Midbrain (tissue), 1 donor: Measurements from ENCODE around the gene HES2.
"Not testable (repeated sequence)": the region's sequence is repeated elsewhere in the genome, so short reads cannot be mapped to it uniquely, and the experiment has no call there.

Experiments
- DNase-seq: peaks from one replicate; lab custom pipeline; 2025; lab: John Stamatoyannopoulos, UW

The HES2 gene

DNA sequence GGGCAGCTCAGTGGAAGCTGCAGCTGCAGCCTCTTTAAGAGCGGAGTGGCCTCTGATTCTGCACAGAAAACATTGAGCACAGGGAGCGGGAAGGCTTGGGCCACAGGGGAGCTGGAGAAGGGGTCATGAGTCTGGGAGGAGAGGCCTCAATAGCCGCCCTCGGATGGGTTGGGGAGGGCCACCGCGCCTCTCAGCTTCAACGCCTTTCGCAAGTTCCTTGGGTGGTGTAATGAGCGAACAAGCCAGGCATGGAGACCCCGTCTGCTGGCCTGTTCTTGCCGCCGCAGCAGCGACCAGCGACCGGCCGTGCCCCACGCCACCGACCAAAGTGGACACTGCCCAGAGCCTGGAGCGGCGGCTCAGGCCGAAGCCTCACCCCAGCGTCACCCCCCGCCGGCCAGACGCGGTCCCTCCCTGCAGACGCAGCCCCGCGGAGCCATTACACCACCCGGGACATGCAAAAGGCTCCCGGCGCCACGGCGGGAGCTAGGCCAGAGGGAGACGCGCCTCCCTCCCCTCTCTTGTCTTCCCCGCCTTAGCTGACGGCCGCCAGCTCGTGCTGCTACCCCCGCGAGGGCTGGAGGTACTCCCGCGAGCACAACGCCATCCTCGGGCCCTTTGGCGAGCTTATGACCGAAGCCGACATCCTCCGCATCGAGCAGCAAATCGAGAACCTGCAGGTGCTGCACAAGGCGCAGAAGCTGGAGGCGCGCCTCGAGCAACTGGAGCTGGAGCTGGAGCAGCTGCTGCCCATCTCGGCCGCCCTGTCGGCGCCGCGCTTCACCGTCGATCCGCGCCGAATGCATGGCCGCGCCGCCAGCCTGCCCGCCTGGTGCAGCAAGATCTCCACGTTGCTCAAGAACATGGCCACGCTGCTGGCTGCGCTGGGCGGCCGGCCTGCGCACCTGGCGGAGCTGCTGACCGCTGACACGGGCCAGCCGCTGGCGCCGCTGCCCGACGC is 34.5 kb upstream of the HES2 start:
- DNase-seq: not testable (repeated sequence)

DNA sequence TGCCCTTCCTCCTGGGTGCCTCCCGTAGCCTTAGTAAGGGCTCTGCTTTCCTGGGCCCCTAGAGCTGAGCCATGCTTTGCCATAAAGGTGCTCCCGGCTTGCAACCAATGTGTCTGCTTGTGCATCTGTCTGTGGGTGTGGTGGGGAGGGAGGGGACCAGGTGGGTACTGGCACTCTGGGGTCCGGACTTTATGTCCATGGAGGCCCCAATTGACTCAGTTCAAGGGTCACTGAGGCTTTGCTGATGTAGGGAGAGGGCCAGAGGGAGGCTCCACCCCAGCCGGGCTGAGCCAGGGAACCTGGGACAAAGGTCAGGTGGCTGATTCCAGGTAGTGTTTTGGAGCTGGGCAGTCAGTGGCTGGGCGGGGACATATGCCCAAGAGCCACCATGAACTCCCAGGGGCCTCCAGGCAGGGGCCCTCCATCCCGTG is 31.2 kb upstream of the HES2 start:
- DNase-seq: no peak

DNA sequence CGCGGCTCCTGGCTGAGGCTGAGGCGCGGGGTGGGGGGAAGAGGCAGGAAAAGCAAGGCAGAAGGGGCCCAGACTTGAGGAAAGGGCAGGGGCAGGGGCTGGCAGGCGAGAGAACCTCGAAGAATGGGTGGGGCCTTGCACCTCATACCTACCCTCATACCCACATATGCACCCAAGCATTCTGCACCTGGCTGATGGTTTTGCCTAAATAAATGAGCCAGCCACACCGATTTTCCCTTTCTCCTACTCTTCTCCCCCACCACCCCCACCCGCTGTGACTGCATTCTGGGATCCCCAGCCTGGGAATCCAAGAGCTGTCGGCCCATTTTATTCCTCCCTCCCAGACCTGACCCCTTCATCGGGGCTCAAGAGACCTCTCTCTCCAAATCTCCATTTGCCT is 30.8 kb upstream of the HES2 start:
- DNase-seq: not testable (repeated sequence)

- no peak for DNase-seq
These were observed 30.3 kb upstream of the HES2 start for GRCh38 chr1:6450005-6450450.

GRCh38 chr1:6448749-6449631 is 29.3 kb upstream of the HES2 start:
- peak; percentile 19 for DNase-seq

- no peak for DNase-seq
These were observed 28.4 kb upstream of the HES2 start for GRCh38 chr1:6447818-6448748.

DNA sequence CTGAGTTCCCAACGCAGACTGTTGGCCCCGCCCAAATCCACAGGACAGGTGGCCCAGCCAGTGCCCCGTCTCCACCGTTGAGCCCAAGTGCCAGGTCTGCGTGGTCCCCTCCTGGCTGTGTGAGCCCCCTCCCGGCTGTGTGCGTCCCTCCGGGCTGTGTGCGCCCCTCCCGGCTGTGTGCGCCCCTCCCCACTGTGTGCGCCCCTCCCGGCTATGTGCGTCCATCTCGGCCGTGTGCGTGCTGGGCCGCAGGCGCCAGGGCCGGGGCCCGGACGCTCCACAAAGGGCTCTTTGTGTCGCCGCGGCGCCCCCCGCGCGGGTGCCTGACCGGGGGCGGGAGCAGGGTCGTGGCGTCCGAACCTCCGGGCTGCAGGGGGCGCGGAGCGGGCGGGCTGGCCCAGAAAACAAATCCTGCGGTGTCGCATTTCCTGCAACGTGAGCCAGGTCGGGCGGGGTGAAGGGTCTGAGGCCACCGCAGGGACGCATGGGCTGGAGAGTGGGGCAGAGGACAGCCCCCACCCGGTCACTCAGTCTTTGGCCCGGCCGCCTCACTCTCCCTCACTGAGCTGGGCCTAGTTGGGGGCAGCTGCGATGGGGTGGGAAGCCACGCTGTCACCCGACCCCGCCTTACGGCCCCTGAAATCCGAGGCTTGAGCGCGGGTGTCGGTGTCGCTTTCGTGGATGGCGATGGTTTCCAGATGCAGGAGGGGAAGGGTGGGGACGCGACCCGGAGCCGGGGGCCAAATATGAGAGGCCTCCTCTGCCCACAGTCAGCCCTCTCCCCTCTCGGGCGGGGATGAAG is 27.5 kb upstream of the HES2 start:
- DNase-seq: no peak

GRCh38 chr1:6446665-6447015 is 26.9 kb upstream of the HES2 start:
- DNase-seq: no peak

DNA sequence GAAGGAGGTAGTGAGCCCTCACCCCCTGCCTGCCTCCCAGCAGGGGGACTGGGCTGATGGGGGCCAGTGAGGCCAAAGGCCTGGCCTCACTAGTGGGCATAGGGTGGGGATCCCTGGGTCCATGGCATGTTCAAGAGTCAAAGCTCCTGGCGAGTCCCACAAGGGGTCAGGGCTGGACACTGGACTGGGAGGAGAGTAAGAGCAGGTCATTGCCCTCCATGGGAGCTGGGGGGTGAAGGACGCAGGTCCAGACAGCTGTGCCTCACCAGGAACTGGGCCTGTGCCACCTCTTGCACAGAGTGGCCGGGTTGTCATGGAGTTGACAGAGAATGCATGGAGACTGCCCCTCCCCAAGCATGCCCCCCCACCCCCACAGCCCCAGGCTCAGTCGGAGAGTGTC is 26.2 kb upstream of the HES2 start:
- DNase-seq: not testable (repeated sequence)

GRCh38 chr1:6445062-6445763 is 25.5 kb upstream of the HES2 start:
- peak; percentile 0 for DNase-seq

DNA sequence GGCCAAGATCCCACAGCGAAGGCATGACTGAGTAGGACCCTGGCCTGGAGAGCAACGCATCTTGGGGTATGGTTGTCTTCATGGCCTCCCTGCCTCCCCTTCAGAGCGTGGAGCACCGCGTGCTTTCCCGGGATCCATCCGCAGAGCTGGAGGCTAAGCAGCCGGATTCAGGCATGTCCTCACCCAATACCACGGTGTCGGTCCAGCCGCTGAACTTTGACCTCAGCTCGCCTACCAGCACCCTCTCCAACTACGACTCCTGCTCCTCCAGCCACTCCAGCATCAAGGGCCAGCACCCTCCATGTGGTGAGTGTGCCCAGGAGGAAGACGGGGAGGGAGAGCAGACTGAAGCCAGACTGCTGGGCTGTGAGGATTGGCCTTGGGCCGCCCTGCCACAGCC is 24.7 kb upstream of the HES2 start:
- DNase-seq: no peak

DNA sequence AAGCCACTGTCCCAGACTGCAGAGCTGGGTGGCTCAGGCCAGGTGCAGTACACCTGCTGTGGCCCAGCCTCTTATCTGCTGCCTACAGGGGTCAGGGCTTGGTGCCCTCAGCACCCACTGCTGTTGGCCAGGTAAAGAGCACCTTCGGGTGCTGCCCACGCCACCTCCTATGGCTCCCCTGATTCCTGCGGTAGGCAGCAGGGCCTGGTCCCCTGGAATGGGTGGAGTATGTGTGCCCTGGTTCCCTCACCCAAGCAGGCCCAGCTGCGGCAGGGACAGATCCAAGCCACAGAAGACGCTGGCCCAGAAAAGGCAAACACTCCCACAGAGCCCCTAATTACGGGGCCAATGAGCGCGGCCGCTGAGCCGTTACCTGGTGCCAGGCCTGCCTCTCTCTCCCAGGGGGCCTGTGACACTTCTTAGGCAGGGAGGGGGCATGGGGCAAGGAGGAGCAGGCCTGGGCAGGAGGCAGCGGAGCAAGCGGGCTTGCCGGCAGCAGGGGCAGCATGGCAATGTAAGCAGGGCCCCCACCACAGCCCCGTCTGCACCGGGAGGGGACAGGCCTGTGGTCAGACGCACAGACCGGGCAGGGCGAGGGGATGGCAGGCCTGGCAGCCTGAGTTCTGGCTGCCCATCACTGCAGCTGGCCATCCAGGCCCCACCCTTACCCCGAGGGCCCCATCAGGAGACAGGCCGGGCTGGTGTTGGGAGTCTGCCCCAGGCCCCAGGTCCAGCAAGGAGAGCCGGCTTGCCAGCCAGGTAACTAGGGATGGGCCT is 23.8 kb upstream of the HES2 start:
- DNase-seq: no peak

GRCh38 chr1:6441586-6441985 is 21.9 kb upstream of the HES2 start:
- DNase-seq: no peak

GRCh38 chr1:6440198-6441126 is 20.7 kb upstream of the HES2 start:
- no peak for DNase-seq

DNA sequence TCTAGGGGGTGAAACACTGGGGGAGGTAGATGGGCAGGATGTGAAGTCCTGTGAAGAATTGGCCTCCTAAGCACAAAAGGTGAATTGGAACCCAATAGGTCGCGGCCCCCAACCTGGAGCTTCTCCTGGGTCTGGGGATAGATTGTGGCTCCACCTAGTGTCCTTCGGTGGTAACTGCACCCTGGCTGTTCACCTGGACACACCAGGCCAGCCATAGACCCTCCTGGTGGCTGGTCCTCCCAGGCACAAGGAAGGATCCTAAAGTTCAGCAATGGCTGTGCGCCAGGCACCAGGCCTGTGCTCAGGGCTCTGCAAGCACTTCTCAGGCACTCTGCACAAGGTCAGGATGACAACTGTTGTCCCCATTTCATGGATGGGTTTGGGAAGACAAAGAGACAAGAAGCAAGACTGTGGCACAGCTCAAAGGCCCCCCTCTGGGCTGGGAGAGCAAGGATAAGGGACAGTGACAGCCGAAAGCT is 18.4 kb upstream of the HES2 start:
- DNase-seq: peak; percentile 37

- peak; percentile 41 for DNase-seq
These were observed 17.4 kb upstream of the HES2 start for GRCh38 chr1:6437012-6437700.

GRCh38 chr1:6436277-6436676 is 16.6 kb upstream of the HES2 start:
- DNase-seq: not testable (repeated sequence)
